WERI-Rb-1 (cell line): ENCODE measurements around the gene PPP2R2C.

Source experiments
- DNase-seq: peaks from one replicate; pipeline ENCODE4 v3.0.0-alpha.2; 2020
- H3K27ac ChIP-seq: fragments of 250-450 bp; sonication (Bioruptor Pico); 2 replicates; pipeline ENCODE4 v1.5.1; 2020; ENCODE audit warnings: mild to moderate bottlenecking, moderate library complexity
- H3K27me3 ChIP-seq: fragments of 250-450 bp; sonication (Bioruptor Pico); 2 replicates; pipeline ENCODE4 v1.5.1; 2021; ENCODE audit warnings: mild to moderate bottlenecking, low read depth, moderate library complexity; ENCODE audit not compliant: insufficient read depth, severe bottlenecking
- H3K36me3 ChIP-seq: fragments of 250-450 bp; sonication (Bioruptor Pico); 2 replicates; pipeline ENCODE4 v1.5.1; 2020; ENCODE audit warnings: mild to moderate bottlenecking, moderate library complexity
- H3K4me3 ChIP-seq: 2 replicates; pipeline ENCODE4 v1.5.1; 2011; ENCODE audit warnings: low read depth, mild to moderate bottlenecking, control low read depth, low read length
- H3K9me3 ChIP-seq: fragments of 250-450 bp; sonication (Bioruptor Pico); 2 replicates; pipeline ENCODE4 v1.5.1; 2021; ENCODE audit warnings: mild to moderate bottlenecking, moderate library complexity; ENCODE audit not compliant: severe bottlenecking
- TF ChIP-seq, protein P1 (sequence below): IDR thresholded peaks from 2 replicates; pipeline ENCODE4 v1.5.1; 2011; ENCODE audit warnings: low read depth, mild to moderate bottlenecking, control low read depth, inconsistent platforms, low read length

The PPP2R2C gene

DNA sequence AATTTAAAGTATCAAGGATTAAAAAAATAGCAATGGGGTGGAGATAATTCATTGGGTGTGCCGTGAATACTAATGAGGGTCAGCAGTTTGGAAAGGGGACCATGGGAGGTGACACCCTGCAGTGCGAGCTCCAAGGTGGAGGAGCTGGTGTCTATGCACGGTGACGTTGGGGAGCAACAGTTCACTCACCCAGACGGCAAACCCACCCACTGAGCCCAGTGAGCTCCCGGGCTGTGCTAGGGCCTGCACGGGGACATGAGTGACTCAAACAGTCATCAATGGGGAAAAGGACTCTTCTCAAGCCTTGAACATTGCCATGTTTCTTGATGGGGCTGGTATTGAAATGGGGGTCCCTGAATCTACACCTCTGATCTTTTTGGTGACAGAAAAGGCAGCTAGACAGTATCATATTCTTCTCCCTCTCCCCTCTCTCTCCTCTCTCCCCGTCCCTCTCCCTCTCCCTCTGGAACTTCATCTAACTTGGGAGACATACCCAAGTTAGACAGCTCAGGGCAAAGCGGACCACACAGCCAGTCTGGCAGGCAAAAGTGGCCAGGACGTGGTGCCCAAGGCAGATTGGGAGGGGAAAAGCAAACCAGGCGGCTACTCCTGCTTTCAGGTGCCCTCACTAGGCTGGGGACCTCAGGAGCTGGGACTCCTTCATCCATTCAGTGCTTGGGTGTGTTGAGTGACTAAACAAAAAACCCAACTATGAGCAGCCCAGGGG lies 26.3 kb upstream of the PPP2R2C start:
- Histone ChIP-seq H3K4me3 (no peak overlapping the region), H3K9me3 (no peaks in the 10 kb centered on the region), H3K27ac (no peak overlapping the region), H3K27me3 (no peaks in the 10 kb centered on the region), H3K36me3 (no peaks in the 10 kb centered on the region)
- DNase-seq = no peak
- TF ChIP-seq, protein P1, sequence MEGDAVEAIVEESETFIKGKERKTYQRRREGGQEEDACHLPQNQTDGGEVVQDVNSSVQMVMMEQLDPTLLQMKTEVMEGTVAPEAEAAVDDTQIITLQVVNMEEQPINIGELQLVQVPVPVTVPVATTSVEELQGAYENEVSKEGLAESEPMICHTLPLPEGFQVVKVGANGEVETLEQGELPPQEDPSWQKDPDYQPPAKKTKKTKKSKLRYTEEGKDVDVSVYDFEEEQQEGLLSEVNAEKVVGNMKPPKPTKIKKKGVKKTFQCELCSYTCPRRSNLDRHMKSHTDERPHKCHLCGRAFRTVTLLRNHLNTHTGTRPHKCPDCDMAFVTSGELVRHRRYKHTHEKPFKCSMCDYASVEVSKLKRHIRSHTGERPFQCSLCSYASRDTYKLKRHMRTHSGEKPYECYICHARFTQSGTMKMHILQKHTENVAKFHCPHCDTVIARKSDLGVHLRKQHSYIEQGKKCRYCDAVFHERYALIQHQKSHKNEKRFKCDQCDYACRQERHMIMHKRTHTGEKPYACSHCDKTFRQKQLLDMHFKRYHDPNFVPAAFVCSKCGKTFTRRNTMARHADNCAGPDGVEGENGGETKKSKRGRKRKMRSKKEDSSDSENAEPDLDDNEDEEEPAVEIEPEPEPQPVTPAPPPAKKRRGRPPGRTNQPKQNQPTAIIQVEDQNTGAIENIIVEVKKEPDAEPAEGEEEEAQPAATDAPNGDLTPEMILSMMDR = no peak

DNA sequence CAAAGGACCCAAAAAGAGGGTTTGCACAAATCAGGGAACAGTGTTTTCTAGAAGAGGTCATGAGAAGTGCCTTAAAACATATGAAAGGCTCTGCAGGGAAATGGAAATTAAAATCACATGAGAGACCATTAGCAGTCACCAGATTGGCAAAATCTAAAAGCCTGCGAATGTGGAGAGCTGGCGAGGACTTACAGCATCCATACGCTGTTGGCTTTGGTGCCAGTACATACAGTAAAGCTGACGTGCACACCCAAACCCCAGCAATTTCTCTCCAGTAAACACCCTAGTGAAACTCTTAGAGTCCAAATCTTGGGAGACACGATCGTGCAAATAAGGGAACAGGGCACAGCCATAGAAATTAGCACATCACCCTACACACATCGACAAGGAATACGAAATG lies 25.4 kb upstream of the PPP2R2C start:
- Histone ChIP-seq H3K36me3 (no peaks in the 10 kb centered on the region), H3K27me3 (no peaks in the 10 kb centered on the region), H3K27ac (no peak overlapping the region), H3K9me3 (no peaks in the 10 kb centered on the region), H3K4me3 (no peak overlapping the region)
- TF ChIP-seq, protein P1 = no peak
- no peak for DNase-seq

DNA sequence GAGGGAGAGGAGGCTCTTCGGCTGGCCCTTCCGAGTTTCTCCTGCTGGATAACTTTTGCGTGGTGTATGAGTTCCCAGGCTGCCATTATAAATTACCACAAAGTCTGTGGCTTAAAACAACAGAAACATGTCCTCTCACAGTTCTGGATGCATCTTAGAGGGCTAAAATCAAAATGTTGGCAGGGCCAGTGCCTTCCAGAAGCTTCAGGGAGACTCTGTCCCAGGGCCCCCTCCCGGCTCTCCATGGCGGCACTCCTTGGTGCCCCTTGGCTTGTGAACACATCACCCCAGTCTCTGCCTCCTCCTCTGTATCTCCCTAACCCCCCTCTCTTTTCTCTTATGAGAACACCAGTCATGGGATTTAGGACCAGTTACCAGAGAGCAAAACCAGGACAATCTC lies 23.3 kb upstream of the PPP2R2C start:
- H3K36me3 ChIP-seq = no peaks in the 10 kb centered on the region
- no peak overlapping the region for H3K27ac ChIP-seq
- no peak overlapping the region for H3K4me3 ChIP-seq
- no peak for DNase-seq
- TF ChIP-seq, protein P1 = no peak
- H3K27me3 ChIP-seq = no peaks in the 10 kb centered on the region
- no peaks in the 10 kb centered on the region for H3K9me3 ChIP-seq

DNA sequence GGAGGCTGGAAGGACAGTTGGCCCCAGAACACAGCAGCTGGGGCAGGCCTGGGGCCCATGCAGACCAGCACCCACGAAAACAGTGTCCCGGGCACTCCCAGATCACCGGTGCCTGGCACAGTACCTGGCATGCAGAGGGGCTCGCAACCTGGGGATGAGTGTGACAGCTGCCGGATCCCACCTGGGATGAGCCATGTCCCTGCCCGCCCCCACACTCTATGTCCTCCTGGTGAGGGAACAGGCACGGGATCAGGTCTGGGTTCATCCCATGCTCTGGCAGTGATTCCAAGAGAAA lies 22.8 kb upstream of the PPP2R2C start:
- TF ChIP-seq, protein P1 = no peak
- no peak for DNase-seq

DNA sequence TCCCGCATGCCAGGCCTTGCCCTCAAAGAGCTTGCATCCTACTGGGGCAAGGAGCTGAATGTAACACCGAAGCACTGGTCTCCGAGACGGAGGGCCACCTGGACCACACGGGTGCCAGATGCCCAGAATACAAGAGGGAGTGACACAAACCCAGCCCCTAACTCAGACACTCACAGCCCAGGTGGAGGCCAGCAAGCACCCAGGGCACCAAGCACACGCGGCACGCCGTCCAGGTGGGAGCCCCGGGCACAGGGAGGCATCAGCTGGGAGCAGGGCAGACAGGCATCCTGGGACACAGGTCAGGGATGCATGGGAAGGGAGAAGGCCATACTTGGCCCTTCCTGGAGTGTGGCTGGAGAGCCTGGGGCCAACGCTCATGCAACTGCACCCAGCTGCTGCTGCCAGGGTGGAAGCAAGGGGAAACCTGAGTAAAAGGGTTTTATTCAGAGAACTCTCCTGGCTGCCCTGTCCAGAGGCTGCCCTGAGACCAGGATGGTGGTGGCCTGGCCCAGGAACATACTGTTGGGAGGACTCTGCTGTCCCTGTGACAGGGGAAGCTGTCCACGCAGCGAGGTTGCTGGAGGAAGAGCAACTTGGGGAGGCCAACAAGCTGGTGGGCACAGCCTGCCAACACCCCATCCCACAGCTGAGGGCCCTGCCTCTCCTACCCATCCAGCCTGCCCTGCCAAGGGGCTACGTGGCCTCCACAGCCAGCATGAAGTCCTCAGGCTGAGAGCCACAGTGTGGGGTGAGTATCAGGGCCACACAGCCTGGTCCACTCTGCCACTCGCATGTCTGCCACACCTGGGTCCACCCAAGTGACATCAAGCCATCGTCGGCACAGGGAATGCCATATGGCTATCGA lies 22.2 kb upstream of the PPP2R2C start:
- no peak overlapping the region for H3K4me3 ChIP-seq
- H3K9me3 ChIP-seq = no peaks in the 10 kb centered on the region
- no peaks in the 10 kb centered on the region for H3K36me3 ChIP-seq
- TF ChIP-seq, protein P1 = no peak
- no peak overlapping the region for H3K27ac ChIP-seq
- no peaks in the 10 kb centered on the region for H3K27me3 ChIP-seq
- no peak for DNase-seq

More for the DNA sequence above, 22.8 kb upstream of the PPP2R2C start:
- H3K9me3 ChIP-seq = no peaks in the 10 kb centered on the region
- no peak overlapping the region for H3K27ac ChIP-seq
- no peaks in the 10 kb centered on the region for H3K36me3 ChIP-seq
- H3K4me3 ChIP-seq = no peak overlapping the region
- H3K27me3 ChIP-seq = no peaks in the 10 kb centered on the region
